Measurements from ENCODE around the gene TSPAN33.
"Not testable (repeated sequence)": the region's sequence is repeated elsewhere in the genome, so short reads cannot be mapped to it uniquely, and the experiment has no call there.

TSPAN33 gene

DNA sequence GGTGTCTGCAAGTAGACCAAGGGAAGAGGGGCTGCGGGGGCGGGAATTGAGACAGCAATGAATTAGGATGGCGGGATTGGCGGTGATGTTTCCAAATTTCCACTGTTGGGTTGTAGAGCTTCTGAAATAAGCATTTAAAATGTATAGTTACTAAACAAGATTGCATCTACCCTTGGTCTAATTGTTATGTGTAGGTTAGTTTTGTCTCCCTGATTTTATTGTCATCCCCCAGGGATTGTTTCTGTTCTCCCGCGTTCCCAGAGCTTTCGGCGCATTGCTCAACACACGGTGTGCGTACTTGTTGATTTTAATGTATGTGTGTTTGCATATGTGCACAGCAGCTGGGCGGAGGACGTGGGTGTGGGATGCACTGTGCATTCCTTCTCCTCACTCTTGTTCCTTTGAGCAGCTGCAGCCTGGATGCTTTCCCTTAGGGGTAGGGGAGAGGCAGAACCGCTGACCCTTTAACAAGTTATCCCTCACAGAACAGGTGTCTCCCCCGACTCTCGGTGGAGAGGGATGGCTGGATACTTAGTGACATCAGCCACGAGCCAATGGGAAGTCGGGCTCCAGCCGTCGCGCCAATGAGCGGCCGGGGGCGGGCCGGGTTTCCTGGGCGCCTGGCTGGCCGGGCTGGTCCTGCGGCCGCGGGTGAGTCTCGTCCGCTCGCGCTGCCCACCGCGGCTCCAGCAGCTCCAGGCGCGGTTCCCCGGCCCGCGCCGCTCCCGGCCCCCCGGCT, at the start of gene TSPAN33:
TSPAN33 (plus strand) TSS at position 613 of the 739 bp plus-strand sequence. CDS start 274 bp downstream, outside the sequence.
- peak; percentile 52 for DNase-seq

GRCh38 chr7:129095258-129095657, 49.2 kb upstream of the TSPAN33 start:
- no peak for DNase-seq

- no peak for DNase-seq
These were observed 46.0 kb upstream of the TSPAN33 start for GRCh38 chr7:129098409-129099084.

- DNase-seq, result no peak
These were observed 43.7 kb upstream of the TSPAN33 start for GRCh38 chr7:129100827-129101166.

DNA sequence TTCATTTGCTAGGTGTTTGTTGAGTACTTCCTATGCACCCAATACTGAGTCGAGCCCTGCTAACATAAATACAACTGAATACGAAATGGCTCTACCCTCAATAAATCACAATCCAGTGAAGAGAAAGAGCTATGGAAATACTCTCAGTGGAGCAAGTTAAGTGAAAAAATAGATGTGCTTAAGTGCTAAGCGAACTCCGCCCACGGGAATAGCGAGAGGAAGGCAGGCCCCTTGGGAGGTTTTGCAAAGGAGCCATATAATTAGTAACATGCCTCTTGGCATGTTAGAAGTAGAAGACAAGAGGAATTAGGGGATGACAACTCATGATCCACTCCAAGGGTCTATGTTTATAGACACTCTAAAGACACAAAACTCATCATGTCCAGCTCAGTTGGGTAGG, 42.8 kb upstream of the TSPAN33 start:
- no peak for DNase-seq

GRCh38 chr7:129103561-129104324, 40.8 kb upstream of the TSPAN33 start:
- DNase-seq, result no peak

GRCh38 chr7:129108581-129108980, 35.9 kb upstream of the TSPAN33 start:
- no peak for DNase-seq

GRCh38 chr7:129110258-129110981, 34.1 kb upstream of the TSPAN33 start:
- DNase-seq, result no peak

GRCh38 chr7:129110982-129111376, 33.5 kb upstream of the TSPAN33 start:
- DNase-seq, result no peak

DNA sequence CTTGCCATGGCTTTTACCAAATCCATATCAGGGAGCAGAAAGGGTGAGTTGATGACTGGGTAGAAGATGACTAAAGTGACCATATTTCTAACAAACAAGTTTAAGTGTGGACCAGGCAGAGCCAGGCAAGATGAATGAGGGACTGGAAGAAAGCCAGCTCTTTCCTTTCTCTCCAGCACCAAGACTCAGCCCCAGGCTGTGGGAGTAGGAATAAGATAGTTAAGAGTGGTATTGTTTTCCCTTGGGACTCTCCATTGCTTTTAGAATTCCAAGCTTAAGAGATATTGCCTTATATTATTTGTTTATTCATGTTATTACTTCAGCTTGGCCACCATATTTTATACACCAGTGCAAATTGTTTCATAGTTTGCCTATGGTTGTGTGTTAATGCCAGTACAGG, 28.8 kb upstream of the TSPAN33 start:
- DNase-seq, result no peak

- DNase-seq, result no peak
These were observed 26.3 kb upstream of the TSPAN33 start for GRCh38 chr7:129118182-129118581.

DNA sequence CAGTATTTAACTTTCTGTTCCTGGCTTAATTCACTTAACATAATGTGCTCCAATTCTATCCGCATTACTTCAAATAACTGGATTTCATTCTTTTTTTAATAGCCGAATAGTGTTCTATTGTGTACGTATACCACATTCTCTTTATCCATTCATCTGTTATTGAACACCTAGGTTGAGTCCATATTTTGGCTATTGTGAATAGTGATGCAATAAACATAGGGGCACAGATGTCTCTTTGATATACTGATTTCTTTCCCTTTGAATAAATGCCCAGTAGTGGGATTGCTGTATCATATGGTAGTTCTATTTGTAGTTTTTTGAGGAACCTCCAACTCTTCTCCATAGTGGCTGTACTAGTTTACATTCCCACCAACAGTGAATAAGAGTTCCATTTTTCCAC, 25.5 kb upstream of the TSPAN33 start:
- DNase-seq, result no peak

DNA sequence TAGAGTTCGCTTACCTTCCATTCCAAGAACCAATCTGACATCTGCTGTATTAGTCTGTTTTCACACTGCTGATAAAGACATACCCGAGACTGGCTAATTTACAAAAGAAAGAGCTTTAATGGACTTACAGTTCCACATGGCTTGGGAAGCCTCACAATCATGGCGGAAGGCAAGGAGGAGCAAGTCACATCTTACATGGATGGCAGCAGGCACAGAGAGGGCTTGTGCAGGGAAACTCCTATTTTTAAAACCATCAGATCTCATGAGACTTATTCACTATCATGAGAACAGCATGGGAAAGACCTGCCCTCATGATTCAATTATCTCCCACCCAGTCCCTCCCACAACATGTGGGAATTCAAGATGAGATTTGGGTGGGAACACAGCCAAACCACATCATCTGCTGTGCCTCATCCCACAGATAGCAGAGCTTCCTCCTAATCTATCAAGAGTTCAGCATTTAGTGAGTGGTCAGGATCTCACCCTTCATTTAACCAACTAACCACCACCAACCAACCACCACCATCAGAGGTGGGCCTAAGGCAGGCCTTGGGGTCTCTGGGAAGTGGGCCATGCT, 22.9 kb upstream of the TSPAN33 start:
- DNase-seq, result not testable (repeated sequence)

- no peak for DNase-seq
These were observed 22.3 kb upstream of the TSPAN33 start for GRCh38 chr7:129122078-129122750.

DNA sequence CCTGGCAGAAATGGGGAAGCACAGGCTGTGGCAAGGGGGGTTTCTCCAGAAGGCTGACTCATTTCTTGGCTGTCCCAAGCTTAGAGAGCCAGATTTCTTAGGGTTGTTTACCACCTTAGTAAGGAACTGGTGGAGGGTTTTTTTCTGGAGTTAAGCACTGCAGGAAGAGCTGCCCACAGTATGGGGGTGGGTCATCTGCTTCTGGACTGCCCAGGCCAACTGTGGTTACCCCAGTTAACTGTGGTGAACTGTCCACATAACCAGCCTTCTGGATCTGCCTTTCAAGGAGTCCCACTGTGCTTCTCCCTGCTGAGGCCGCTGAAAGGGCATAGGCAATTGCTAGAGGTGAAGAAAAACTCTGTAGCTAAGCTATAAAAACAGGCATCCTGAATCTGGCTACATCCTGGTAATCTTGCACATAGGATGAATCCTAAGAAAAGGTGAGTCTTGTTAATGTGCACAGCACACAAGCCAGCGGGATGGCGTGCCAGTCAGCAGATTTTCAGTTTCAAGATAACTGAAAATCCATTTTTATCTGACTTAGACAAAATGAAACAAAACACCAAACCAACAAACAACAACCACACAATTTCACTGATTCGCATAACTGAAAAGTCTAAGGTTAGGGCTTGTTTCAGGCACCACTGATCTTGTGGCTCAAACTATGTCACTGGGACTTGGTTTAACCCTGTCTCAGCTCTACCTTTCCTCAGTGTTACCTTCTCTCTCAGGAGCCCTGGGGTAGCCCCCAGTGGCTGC, 21.6 kb upstream of the TSPAN33 start:
- no peak for DNase-seq

DNA sequence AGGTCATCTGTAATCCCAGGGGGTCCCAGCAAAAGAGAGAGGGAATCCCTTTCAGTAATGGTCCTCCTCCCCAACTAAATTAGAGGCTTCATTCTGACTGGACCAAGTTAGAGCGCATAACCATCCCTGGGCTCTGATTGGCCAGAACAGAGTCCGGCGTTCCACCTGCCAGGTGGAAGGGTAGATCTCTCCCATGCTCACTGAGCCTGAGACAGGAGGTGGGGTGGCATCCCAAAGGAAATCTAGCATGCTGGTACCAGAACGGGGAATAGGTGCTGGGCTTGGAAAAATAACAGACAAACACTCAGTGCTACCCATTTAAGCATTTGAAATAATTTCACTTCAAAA, 21.0 kb upstream of the TSPAN33 start:
- DNase-seq, result no peak

DNA sequence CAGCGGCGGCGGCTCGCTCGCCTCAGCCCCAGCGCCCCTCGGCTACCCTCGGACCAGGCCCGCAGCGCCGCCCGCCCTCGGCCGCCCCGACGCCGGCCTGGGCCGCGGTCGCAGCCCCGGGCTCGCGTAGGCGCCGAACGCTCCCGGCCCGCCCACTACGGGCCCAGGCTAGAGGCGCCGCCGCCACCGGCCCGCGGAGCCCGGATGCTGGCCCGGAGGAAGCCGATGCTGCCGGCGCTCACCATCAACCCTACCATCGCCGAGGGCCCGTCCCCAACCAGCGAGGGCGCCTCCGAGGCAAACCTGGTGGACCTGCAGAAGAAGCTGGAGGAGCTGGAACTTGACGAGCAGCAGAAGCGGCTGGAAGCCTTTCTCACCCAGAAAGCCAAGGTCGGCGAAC, 18.2 kb upstream of the TSPAN33 start:
- no peak for DNase-seq

DNA sequence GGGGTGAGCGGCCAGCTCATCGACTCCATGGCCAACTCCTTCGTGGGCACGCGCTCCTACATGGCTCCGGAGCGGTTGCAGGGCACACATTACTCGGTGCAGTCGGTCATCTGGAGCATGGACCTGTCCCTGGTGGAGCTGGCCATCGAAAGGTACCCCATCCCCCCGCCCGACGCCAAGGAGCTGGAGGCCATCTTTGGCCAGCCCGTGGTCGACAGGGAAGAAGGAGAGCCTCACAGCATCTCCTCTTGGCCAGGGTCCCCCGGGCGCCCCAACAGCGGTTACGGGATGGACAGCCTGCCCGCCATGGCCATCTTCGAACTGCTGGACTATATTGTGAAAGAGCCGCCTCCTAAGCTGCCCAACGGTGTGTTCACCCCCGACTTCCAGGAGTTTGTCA, 17.4 kb upstream of the TSPAN33 start:
- no peak for DNase-seq

DNA sequence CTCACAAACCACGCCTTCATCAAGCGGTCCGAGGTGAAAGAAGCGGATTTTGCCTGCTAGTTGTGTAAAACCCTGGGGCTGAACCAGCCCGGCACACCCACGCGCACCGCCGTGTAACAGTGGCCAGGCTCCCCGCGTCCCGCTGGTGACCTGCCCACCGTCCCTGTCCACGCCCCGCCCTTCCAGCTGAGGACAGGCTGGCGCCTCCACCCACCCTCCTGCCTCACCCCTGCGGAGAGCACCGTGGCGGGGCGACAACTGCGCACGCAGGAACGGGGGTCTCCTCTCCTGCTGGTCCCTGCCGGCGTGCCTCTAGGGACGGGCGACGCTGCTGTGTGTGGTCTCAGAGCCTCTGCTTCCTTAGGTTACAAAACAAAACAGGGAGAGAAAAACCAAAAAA, 16.9 kb upstream of the TSPAN33 start:
- no peak for DNase-seq

- no peak for DNase-seq
These were observed 10.0 kb upstream of the TSPAN33 start for GRCh38 chr7:129134356-129134987.

Measured in HCEC 1CT (cell line).